ENCODE results near the gene S1PR1.

- TF ChIP-seq POLR2AphosphoS5 (IDR thresholded peaks at IDR 0.05; ENCODE audit: borderline replicate concordance, low read depth, low read length), result no peak
- no peak for TF ChIP-seq EZH2 (IDR thresholded peaks at IDR 0.05)
- no peak for TF ChIP-seq FOXP2 (optimal IDR thresholded peaks at IDR 0.05; ENCODE audit: control extremely low read depth, extremely low read length, insufficient read depth)
Observed at GRCh38 chr1:101259744-101260148, 22.9 kb downstream of the S1PR1 start.

Data from SK-N-MC (cell line).